Measurements from ENCODE around the gene FERMT1. TPM values are rescaled to one million over a fixed set of nuclear protein-coding genes. Genes with fewer than 3 reads are reported as not detected.

Gene FERMT1
- total RNA-seq, 1 donor from 2014 or later: 10.9 TPM

- H3K36me3 Mint-ChIP-seq (ENCODE audit: low read depth, unreplicated experiment): peaks cover 21% of the 10 kb centered on the region
- FAIRE-seq (no peak), DNase-seq (ENCODE audit: low read depth) (no peak)
- H3K36me3 ChIP-seq (ENCODE audit: insufficient read depth, low read length): no peaks in the 10 kb centered on the region
- no peak overlapping the region for H3K27ac ChIP-seq (ENCODE audit: low read depth, low read length)
- no peaks in the 10 kb centered on the region for H4K20me1 ChIP-seq (ENCODE audit: insufficient read depth, low read length)
- no peaks in the 10 kb centered on the region for H3K79me2 ChIP-seq (ENCODE audit: insufficient read depth, low read length)
- no peaks in the 10 kb centered on the region for H3K4me1 Mint-ChIP-seq (ENCODE audit: low read depth, unreplicated experiment)
- H3K9ac ChIP-seq (ENCODE audit: low read length): no peak overlapping the region
- H3K27me3 Mint-ChIP-seq (ENCODE audit: low read depth, unreplicated experiment): no peaks in the 10 kb centered on the region
- TF ChIP-seq, protein P1, sequence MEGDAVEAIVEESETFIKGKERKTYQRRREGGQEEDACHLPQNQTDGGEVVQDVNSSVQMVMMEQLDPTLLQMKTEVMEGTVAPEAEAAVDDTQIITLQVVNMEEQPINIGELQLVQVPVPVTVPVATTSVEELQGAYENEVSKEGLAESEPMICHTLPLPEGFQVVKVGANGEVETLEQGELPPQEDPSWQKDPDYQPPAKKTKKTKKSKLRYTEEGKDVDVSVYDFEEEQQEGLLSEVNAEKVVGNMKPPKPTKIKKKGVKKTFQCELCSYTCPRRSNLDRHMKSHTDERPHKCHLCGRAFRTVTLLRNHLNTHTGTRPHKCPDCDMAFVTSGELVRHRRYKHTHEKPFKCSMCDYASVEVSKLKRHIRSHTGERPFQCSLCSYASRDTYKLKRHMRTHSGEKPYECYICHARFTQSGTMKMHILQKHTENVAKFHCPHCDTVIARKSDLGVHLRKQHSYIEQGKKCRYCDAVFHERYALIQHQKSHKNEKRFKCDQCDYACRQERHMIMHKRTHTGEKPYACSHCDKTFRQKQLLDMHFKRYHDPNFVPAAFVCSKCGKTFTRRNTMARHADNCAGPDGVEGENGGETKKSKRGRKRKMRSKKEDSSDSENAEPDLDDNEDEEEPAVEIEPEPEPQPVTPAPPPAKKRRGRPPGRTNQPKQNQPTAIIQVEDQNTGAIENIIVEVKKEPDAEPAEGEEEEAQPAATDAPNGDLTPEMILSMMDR (IDR thresholded peaks at IDR 0.05; ENCODE audit: insufficient read depth, low read depth, low read length): no peak
- TF ChIP-seq EZH2 (IDR thresholded peaks at IDR 0.05; ENCODE audit: insufficient read depth, low read length): no peak
- no peaks in the 10 kb centered on the region for H3K27me3 ChIP-seq (ENCODE audit: insufficient read depth, low read length)
- H3K4me3 Mint-ChIP-seq (ENCODE audit: unreplicated experiment): no peak overlapping the region
- H2AFZ ChIP-seq (ENCODE audit: low read depth, low read length): no peak overlapping the region
- H3K27ac Mint-ChIP-seq (ENCODE audit: unreplicated experiment): no peak overlapping the region
- H3K4me2 ChIP-seq (ENCODE audit: low read length): no peak overlapping the region
- no peaks in the 10 kb centered on the region for H3K4me1 ChIP-seq (ENCODE audit: insufficient read depth, low read length)
- H3K9me3 Mint-ChIP-seq (ENCODE audit: unreplicated experiment): no peaks in the 10 kb centered on the region
- H3K9me3 ChIP-seq (ENCODE audit: insufficient read depth, low read depth, low read length): no peaks in the 10 kb centered on the region
- H3K4me3 ChIP-seq (ENCODE audit: insufficient read depth, low read depth, low read length): no peak overlapping the region
Observed at GRCh38 chr20:6079016-6079415, 43.8 kb downstream of the FERMT1 start.

- H3K4me2 ChIP-seq (ENCODE audit: low read length): no peak overlapping the region
- peak overlapping the region; percentile 21 for H2AFZ ChIP-seq (ENCODE audit: low read depth, low read length)
- no peak overlapping the region for H3K27ac ChIP-seq (ENCODE audit: low read depth, low read length)
Observed at GRCh38 chr20:6075428-6076219, 47.2 kb downstream of the FERMT1 start.

More at GRCh38 chr20:6075428-6076219, 47.2 kb downstream of the FERMT1 start:
- Histone ChIP-seq H3K27me3 (ENCODE audit: insufficient read depth, low read length) (no peaks in the 10 kb centered on the region), H3K9ac (ENCODE audit: low read length) (no peak overlapping the region), H3K36me3 (ENCODE audit: insufficient read depth, low read length) (no peaks in the 10 kb centered on the region), H3K9me3 (ENCODE audit: insufficient read depth, low read depth, low read length) (no peaks in the 10 kb centered on the region), H3K79me2 (ENCODE audit: insufficient read depth, low read length) (no peaks in the 10 kb centered on the region), H3K4me1 (ENCODE audit: insufficient read depth, low read length) (no peaks in the 10 kb centered on the region), H4K20me1 (ENCODE audit: insufficient read depth, low read length) (no peaks in the 10 kb centered on the region), H3K4me3 (ENCODE audit: insufficient read depth, low read depth, low read length) (no peak overlapping the region)
- H3K4me1 Mint-ChIP-seq (ENCODE audit: low read depth, unreplicated experiment): no peaks in the 10 kb centered on the region
- H3K27ac Mint-ChIP-seq (ENCODE audit: unreplicated experiment): no peak overlapping the region
- H3K9me3 Mint-ChIP-seq (ENCODE audit: unreplicated experiment): no peaks in the 10 kb centered on the region
- H3K4me3 Mint-ChIP-seq (ENCODE audit: unreplicated experiment): no peak overlapping the region
- no peak for FAIRE-seq
- TF ChIP-seq EZH2 (IDR thresholded peaks at IDR 0.05; ENCODE audit: insufficient read depth, low read length): no peak
- TF ChIP-seq, protein P1 (IDR thresholded peaks at IDR 0.05; ENCODE audit: insufficient read depth, low read depth, low read length): no peak
- H3K36me3 Mint-ChIP-seq (ENCODE audit: low read depth, unreplicated experiment): peaks cover 8% of the 10 kb centered on the region
- no peaks in the 10 kb centered on the region for H3K27me3 Mint-ChIP-seq (ENCODE audit: low read depth, unreplicated experiment)
- DNase-seq (ENCODE audit: low read depth): peak; percentile 40

Measured in astrocyte (in vitro differentiated cells and primary cell).